Mucosa of descending colon (tissue), 3 donors: Measurements from ENCODE around the gene SPPL2C. TPM values are rescaled to one million over a fixed set of nuclear protein-coding genes. Genes with fewer than 3 reads are reported as not detected.
A peak's percentile ranks its signal among the peaks of the same experiment; 100 is the strongest.

Experiments
- ATAC-seq: fragments of 200-7000 bp; cut with Tn5 transposase; one replicate; pipeline ENCODE4 v1.9.1; 2020; ENCODE audit warnings: mild to moderate bottlenecking, moderate library complexity
- DNase-seq, 3 donors: peaks; one replicate each; pipeline ENCODE4 v3.0.0-alpha.2; 2020
- H3K36me3 ChIP-seq: fragments of 200-600 bp; one replicate; pipeline ENCODE4 v1.8.0; 2021; ENCODE audit warnings: low read depth, mild to moderate bottlenecking
- H3K4me1 ChIP-seq: fragments of 200-600 bp; one replicate; pipeline ENCODE4 v1.8.0; 2021; ENCODE audit warnings: low read depth, mild to moderate bottlenecking
- H3K4me3 ChIP-seq: fragments of 200-600 bp; one replicate; pipeline ENCODE4 v1.8.0; 2021; ENCODE audit warnings: mild to moderate bottlenecking
- H3K9me3 ChIP-seq: fragments of 200-600 bp; one replicate; pipeline ENCODE4 v1.8.0; 2021; ENCODE audit warnings: mild to moderate bottlenecking
- CTCF ChIP-seq: fragments of 200-600 bp; IDR thresholded peaks from one replicate; pipeline ENCODE4 v1.8.0; 2022; ENCODE audit warnings: antibody characterized with exemption, mild to moderate bottlenecking
- intact Hi-C, 2 donors: fragments of 100-400 bp; cut with DNase I in 1 of 2; cut with micrococcal nuclease in 1 of 2; formaldehyde crosslinking; loops; one replicate each; pipeline versions ENCODE4 v1.11.0 to v1.11.1; 2022; cut with DNase I, micrococcal nuclease
- total RNA-seq, 3 donors: library from RNA; stranded (reverse); fragmentation: NEBNext Ultra II Directional in 2 of 3; extraction: Animal tissue kit (Norgen Biotek cat#: 25700) in 2 of 3; gene quantifications; one replicate each; pipeline versions ENCODE4 v1.2.1 to v1.2.4, GENCODE V29; 2021 to 2023
- donor health status: DM: no; HTN: no; CAD: no; lungs with moderate emphysema.
- donor health status: DM: no; HTN: no; CAD: no.
- donor health status: DM: no; HTN: yes; CAD: no.

Gene SPPL2C
- total RNA-seq, 3 donors from 2014 or later, result not detected

DNA sequence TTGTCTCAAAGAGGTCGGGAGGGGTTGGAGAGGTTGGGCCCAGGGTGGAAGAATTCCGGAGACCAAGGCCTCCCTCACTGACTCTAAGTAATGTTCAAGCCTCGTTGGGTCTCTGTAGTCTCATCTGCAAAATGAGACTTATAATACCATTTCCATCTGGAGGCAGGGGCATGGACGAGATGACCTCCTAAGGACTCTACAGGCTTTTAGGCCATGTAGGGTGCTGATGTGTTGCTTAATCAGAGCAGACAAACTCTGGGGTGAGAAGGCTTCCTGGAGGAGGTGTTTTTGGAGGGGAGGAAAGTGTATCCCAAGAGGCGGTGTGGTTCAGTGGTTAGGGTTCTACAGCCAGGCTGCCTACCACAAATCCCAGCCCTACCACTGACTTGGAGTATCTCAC is 3.1 kb downstream of the SPPL2C start:
- Histone ChIP-seq H3K4me1 (no peaks in the 10 kb centered on the region), H3K4me3 (no peak overlapping the region), H3K36me3 (no peaks in the 10 kb centered on the region), H3K9me3 (no peaks in the 10 kb centered on the region)
- ATAC-seq (no peak), DNase-seq (no peak)
- intact Hi-C loops, result no loop called here
- TF ChIP-seq CTCF, result no peak

DNA sequence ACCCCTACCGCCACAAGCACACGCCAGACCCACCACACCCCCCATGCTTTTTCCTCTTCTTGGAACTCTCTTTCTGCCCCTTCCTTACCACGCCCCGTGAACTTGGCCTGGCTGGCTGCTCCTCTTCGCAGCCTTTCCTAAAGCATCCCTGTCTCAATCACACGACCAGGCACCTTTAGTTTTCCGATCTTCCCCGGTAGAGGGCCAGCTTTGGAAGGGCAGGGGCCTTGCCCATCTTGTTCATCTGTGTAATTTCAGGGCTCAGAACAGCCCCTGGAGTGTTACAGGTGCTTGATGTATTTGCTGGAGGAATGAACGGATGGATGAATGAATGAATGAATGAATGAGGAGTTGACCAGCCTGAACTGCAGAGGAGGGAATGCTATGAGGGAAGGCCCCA is 3.7 kb downstream of the SPPL2C start:
- Histone ChIP-seq H3K9me3 (no peaks in the 10 kb centered on the region), H3K4me3 (no peak overlapping the region), H3K4me1 (no peaks in the 10 kb centered on the region), H3K36me3 (no peaks in the 10 kb centered on the region)
- intact Hi-C loops, result no loop called here
- DNase-seq (peak in 1 of 3 donors; percentile 15), ATAC-seq (no peak)
- no peak for TF ChIP-seq CTCF

DNA sequence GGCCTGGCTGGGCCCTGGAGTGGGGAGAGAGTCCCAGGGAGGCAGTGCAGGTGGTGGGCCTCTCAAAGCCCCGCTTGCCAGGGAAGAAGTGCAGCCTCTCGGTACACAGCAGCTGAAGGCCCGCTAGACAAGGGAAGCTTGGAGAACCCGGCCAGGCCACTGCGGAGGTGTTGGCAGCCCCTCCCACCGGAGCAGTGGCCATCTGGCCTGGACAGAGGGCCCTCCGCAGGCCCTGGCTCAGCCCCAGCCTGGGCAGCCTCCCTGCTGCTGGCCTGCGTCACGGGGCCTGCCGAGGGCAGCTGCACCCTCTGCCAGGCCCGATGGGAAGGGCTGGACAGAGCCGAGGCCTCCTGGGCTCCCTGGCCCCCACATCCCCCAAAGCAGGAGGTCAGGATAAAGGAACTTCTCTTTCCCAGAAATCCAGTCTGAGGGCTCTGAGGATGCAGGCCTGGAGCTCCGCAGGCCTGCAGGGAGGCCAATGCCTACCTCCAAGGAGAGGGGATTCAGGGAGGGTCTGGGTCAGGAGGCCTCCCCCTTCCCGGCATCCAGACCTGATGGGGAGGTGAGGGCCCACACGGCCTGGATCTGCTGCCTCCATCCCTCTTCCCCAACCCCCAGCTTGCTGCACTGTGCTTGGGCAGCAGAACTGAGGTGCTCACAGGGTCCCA is 4.3 kb downstream of the SPPL2C start:
- ATAC-seq, result no peak

GRCh38 chr17:45849536-45849990 is 4.9 kb downstream of the SPPL2C start:
- Histone ChIP-seq H3K36me3 (no peaks in the 10 kb centered on the region), H3K4me1 (no peaks in the 10 kb centered on the region), H3K9me3 (no peaks in the 10 kb centered on the region), H3K4me3 (no peak overlapping the region)
- no peak for TF ChIP-seq CTCF
- DNase-seq (no peak), ATAC-seq (no peak)
- intact Hi-C loops, result no loop called here

More for the DNA sequence above, 4.3 kb downstream of the SPPL2C start:
- intact Hi-C loops, result no loop called here
- peak in 1 of 3 donors; percentile 38 for DNase-seq
- Histone ChIP-seq H3K4me3 (no peak overlapping the region), H3K4me1 (no peaks in the 10 kb centered on the region), H3K36me3 (no peaks in the 10 kb centered on the region), H3K9me3 (no peaks in the 10 kb centered on the region)
- TF ChIP-seq CTCF, result no peak

DNA sequence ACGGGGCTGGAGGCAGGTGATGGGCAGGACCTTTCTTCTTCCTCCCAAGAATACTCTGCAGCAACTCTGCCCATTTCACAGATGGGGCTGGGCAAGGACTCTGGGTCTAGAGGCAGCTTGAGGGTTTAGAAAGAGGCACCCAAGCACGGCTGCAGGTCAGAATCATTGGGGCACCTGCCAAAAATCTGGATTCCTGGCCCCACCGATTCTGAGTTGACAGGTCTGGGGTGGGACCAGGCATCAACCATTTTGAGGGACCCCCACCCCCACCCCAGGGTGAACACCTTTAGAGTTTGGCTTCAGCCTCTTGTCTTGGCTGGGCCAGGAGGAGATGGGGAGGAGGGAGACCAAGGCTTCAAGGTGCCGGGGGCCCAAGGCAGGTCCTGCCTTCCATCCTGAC is 5.3 kb downstream of the SPPL2C start:
- DNase-seq (no peak), ATAC-seq (no peak)
- Histone ChIP-seq H3K4me3 (no peak overlapping the region), H3K4me1 (no peaks in the 10 kb centered on the region), H3K36me3 (no peaks in the 10 kb centered on the region), H3K9me3 (no peaks in the 10 kb centered on the region)
- no peak for TF ChIP-seq CTCF
- intact Hi-C loops, result no loop called here

- Histone ChIP-seq H3K4me1 (no peaks in the 10 kb centered on the region), H3K9me3 (no peaks in the 10 kb centered on the region), H3K36me3 (no peaks in the 10 kb centered on the region), H3K4me3 (no peak overlapping the region)
- DNase-seq (no peak), ATAC-seq (no peak)
- intact Hi-C loops, result no loop called here
- TF ChIP-seq CTCF, result no peak
Observed at GRCh38 chr17:45850468-45850867, 5.8 kb downstream of the SPPL2C start.
